SK-N-SH (cell line): ENCODE results near the gene KCNT1.

Experiments
- CTCF ChIP-seq: fragments of 200-600 bp; sonication (generic); IDR thresholded peaks from 2 replicates; pipeline ENCODE4 v1.6.1; 2017; ENCODE audit warnings: antibody characterized with exemption, mild to moderate bottlenecking, moderate library complexity
- EP300 ChIP-seq, 2 experiments: IDR thresholded peaks; 2 replicates each; pipeline versions ENCODE4 v1.4.0 to v1.6.1; 2012; ENCODE audit warnings: borderline replicate concordance in 1 of 2, low read depth in 1 of 2, low read length in 1 of 2
- RCOR1 ChIP-seq: fragments of 150-350 bp; IDR thresholded peaks from 2 replicates; pipeline ENCODE4 v1.6.1; 2017; ENCODE audit warnings: antibody characterized with exemption, low read length
- TF ChIP-seq, protein P1 (sequence below): IDR thresholded peaks from 2 replicates; pipeline ENCODE4 v1.6.1; 2012; ENCODE audit warnings: mild to moderate bottlenecking, low read depth, low read length, moderate library complexity

- no peak for TF ChIP-seq CTCF
- TF ChIP-seq RCOR1 = no peak
- no peak for TF ChIP-seq EP300 (IDR thresholded peaks at IDR 0.05; ENCODE audit: borderline replicate concordance in 1 of 2, low read depth in 1 of 2, low read length in 1 of 2)
- TF ChIP-seq, protein P1, sequence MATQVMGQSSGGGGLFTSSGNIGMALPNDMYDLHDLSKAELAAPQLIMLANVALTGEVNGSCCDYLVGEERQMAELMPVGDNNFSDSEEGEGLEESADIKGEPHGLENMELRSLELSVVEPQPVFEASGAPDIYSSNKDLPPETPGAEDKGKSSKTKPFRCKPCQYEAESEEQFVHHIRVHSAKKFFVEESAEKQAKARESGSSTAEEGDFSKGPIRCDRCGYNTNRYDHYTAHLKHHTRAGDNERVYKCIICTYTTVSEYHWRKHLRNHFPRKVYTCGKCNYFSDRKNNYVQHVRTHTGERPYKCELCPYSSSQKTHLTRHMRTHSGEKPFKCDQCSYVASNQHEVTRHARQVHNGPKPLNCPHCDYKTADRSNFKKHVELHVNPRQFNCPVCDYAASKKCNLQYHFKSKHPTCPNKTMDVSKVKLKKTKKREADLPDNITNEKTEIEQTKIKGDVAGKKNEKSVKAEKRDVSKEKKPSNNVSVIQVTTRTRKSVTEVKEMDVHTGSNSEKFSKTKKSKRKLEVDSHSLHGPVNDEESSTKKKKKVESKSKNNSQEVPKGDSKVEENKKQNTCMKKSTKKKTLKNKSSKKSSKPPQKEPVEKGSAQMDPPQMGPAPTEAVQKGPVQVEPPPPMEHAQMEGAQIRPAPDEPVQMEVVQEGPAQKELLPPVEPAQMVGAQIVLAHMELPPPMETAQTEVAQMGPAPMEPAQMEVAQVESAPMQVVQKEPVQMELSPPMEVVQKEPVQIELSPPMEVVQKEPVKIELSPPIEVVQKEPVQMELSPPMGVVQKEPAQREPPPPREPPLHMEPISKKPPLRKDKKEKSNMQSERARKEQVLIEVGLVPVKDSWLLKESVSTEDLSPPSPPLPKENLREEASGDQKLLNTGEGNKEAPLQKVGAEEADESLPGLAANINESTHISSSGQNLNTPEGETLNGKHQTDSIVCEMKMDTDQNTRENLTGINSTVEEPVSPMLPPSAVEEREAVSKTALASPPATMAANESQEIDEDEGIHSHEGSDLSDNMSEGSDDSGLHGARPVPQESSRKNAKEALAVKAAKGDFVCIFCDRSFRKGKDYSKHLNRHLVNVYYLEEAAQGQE = no peak
Observed at GRCh38 chr9:135770771-135771170, 68.8 kb downstream of the KCNT1 start.
